RWPE2 (cell line): ENCODE results near the gene PEX6.
A peak's percentile ranks its signal among the peaks of the same experiment; 100 is the strongest.

Experiments
- ATAC-seq: fragments of 200-7000 bp; cut with Tn5 transposase; 3 replicates; pipeline ENCODE4 v1.9.1; 2021; ENCODE audit warnings: low read depth
- DNase-seq: peaks from one replicate; pipeline ENCODE4 v3.0.0-alpha.2; 2020; ENCODE audit warnings: low spot score
- H3K27ac ChIP-seq: fragments of 450-650 bp; 2 replicates; pipeline ENCODE4 v1.5.1; 2017; ENCODE audit warnings: mild to moderate bottlenecking; ENCODE audit not compliant: poor library complexity, severe bottlenecking
- H3K27me3 ChIP-seq: fragments of 250-450 bp; sonication (Bioruptor Pico); 2 replicates; pipeline ENCODE4 v1.5.1; 2021; ENCODE audit warnings: mild to moderate bottlenecking, moderate library complexity; ENCODE audit not compliant: insufficient read depth, poor library complexity, severe bottlenecking
- H3K36me3 ChIP-seq: fragments of 250-450 bp; sonication (Bioruptor Pico); 2 replicates; pipeline ENCODE4 v1.5.1; 2020; ENCODE audit warnings: low read depth, mild to moderate bottlenecking, moderate library complexity
- H3K4me1 ChIP-seq: fragments of 250-450 bp; sonication (Bioruptor Pico); 2 replicates; pipeline ENCODE4 v1.5.1; 2021; ENCODE audit warnings: mild to moderate bottlenecking, moderate library complexity; ENCODE audit not compliant: insufficient read depth, poor library complexity, severe bottlenecking
- H3K4me3 ChIP-seq: fragments of 250-450 bp; sonication (Bioruptor Pico); 2 replicates; pipeline ENCODE4 v1.5.1; 2021; ENCODE audit warnings: mild to moderate bottlenecking, moderate library complexity; ENCODE audit not compliant: severe bottlenecking
- H3K9me3 ChIP-seq: fragments of 250-450 bp; sonication (Bioruptor Pico); 2 replicates; pipeline ENCODE4 v1.5.1; 2021; ENCODE audit warnings: mild to moderate bottlenecking, moderate library complexity; ENCODE audit not compliant: severe bottlenecking
- TF ChIP-seq, protein P1 (sequence below): fragments of 450-650 bp; IDR thresholded peaks from one replicate; pipeline ENCODE4 v1.5.1; 2017; ENCODE audit warnings: mild to moderate bottlenecking, moderate library complexity; ENCODE audit not compliant: poor library complexity, severe bottlenecking

The PEX6 gene

DNA sequence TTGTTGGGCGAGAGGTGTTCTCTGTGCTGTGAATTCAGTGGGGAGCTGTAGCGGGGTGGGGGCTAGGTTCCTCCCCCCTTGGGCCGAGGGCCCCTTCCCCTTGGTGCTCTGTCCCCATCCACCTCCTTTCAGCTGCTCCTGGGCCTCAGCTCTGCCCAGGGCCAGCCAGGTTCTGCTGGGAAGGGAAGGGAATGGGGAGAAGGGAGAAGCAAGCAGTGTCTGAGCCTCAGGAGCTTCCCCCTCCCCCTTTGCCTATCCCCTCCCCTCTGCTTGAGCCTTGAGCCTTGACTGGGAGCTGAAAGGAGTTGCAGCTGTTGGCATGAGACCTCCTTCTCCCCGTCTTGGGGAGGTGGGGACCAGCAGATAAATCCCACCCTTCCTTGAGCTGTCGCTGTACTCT is 41.9 kb upstream of the PEX6 start:
- ATAC-seq (0 out of 3 replicates have a peak, but pooled peaks have one; percentile 4), DNase-seq (no peak)
- Histone ChIP-seq H3K27ac (peak overlapping the region; percentile 76), H3K4me3 (peak overlapping the region; percentile 53), H3K9me3 (no peaks in the 10 kb centered on the region), H3K36me3 (peaks cover 57% of the 10 kb centered on the region), H3K27me3 (no peaks in the 10 kb centered on the region), H3K4me1 (peaks cover 4% of the 10 kb centered on the region)
- TF ChIP-seq, protein P1, sequence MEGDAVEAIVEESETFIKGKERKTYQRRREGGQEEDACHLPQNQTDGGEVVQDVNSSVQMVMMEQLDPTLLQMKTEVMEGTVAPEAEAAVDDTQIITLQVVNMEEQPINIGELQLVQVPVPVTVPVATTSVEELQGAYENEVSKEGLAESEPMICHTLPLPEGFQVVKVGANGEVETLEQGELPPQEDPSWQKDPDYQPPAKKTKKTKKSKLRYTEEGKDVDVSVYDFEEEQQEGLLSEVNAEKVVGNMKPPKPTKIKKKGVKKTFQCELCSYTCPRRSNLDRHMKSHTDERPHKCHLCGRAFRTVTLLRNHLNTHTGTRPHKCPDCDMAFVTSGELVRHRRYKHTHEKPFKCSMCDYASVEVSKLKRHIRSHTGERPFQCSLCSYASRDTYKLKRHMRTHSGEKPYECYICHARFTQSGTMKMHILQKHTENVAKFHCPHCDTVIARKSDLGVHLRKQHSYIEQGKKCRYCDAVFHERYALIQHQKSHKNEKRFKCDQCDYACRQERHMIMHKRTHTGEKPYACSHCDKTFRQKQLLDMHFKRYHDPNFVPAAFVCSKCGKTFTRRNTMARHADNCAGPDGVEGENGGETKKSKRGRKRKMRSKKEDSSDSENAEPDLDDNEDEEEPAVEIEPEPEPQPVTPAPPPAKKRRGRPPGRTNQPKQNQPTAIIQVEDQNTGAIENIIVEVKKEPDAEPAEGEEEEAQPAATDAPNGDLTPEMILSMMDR, result no peak

DNA sequence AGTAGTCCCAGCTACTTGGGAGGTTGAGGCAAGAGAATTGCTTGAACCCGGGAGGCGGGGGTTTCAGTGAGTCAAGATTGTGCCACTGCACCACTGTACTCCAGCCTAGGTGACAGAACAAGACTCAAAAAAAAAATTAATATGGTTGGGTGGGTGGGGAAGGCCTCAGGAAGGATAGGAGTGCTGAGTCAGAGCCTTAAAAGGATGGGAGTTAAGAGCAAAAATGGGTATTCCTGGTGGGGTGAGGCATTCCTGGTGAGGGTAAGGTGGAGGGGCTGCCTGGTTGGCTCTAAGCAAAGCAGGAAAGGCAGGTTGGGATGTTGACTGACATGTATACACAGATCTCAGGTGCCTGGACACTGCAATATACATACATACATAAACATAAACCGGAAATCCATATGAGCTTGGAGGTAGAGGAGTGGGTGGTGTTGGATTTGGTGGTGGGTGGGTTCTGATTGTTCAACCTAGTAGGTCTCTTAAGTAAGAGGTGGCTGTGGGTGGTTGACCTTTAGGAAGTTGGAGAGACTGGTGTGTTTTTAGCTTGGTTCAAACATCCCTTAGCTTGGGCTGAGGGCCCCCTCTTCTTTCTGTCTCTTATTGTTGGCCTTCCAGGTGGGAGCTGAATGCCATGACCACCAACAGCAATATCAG is 41.2 kb upstream of the PEX6 start:
- no peak for ATAC-seq

DNA sequence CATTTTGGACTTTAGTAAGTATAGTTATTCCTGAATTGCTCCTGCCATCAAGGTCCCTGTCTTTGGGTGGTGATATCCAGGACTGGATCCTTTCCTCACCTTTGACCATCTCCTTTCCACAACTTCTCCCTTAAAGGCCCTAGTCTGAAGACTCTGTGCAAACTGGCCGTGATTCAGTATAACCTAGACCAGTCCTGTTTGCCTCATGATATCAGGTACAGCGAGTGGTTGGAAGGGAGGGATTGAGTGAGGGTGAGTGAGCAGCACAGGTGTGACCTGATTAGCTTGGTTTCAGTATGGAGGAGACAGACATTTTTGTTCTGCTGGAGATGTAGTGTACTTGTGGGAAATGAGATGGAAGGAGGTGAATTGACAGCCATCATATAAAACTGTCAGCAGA is 40.2 kb upstream of the PEX6 start:
- H3K4me3 ChIP-seq, result no peak overlapping the region
- no peaks in the 10 kb centered on the region for H3K27me3 ChIP-seq
- peaks cover 40% of the 10 kb centered on the region for H3K36me3 ChIP-seq
- no peak for DNase-seq
- peaks cover 9% of the 10 kb centered on the region for H3K4me1 ChIP-seq
- TF ChIP-seq, protein P1, result no peak
- H3K27ac ChIP-seq, result no peak overlapping the region
- H3K9me3 ChIP-seq, result no peaks in the 10 kb centered on the region
- ATAC-seq, result no peak

More for the DNA sequence above, 41.2 kb upstream of the PEX6 start:
- no peak for DNase-seq
- TF ChIP-seq, protein P1, result no peak
- H3K9me3 ChIP-seq, result no peaks in the 10 kb centered on the region
- no peak overlapping the region for H3K4me3 ChIP-seq
- peaks cover 6% of the 10 kb centered on the region for H3K4me1 ChIP-seq
- H3K27ac ChIP-seq, result no peak overlapping the region
- H3K27me3 ChIP-seq, result no peaks in the 10 kb centered on the region
- peaks cover 51% of the 10 kb centered on the region for H3K36me3 ChIP-seq

DNA sequence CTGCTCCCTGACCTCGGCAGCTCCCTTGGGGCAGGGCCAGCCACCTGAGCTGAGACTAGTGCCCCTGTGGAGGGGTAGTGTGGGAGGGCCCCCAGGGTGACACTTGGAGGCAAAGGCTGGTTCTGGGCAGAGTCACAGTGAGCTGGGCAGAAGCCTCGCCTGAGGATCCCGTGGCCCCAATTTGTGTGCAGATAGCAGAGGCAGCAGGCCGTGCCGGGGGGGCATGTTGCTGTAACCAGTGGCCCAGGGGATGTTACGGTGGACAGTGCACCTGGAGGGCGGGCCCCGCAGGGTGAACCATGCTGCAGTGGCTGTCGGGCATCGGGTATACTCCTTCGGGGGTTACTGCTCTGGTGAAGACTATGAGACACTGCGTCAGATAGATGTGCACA is 38.0 kb upstream of the PEX6 start:
- H3K36me3 ChIP-seq, result peaks cover 26% of the 10 kb centered on the region; the same call in 1 of the 2 replicates
- no peak for DNase-seq
- ATAC-seq, result no peak

More for the DNA sequence above, 38.0 kb upstream of the PEX6 start:
- Histone ChIP-seq H3K9me3 (no peaks in the 10 kb centered on the region), H3K4me3 (no peak overlapping the region), H3K27me3 (no peaks in the 10 kb centered on the region), H3K27ac (no peak overlapping the region), H3K4me1 (peaks cover 9% of the 10 kb centered on the region)
- TF ChIP-seq, protein P1, result no peak
